ENCODE results near the gene TXNDC16.
"Not testable (repeated sequence)": the region's sequence is repeated elsewhere in the genome, so short reads cannot be mapped to it uniquely, and the experiment has no call there.

The TXNDC16 gene

DNA sequence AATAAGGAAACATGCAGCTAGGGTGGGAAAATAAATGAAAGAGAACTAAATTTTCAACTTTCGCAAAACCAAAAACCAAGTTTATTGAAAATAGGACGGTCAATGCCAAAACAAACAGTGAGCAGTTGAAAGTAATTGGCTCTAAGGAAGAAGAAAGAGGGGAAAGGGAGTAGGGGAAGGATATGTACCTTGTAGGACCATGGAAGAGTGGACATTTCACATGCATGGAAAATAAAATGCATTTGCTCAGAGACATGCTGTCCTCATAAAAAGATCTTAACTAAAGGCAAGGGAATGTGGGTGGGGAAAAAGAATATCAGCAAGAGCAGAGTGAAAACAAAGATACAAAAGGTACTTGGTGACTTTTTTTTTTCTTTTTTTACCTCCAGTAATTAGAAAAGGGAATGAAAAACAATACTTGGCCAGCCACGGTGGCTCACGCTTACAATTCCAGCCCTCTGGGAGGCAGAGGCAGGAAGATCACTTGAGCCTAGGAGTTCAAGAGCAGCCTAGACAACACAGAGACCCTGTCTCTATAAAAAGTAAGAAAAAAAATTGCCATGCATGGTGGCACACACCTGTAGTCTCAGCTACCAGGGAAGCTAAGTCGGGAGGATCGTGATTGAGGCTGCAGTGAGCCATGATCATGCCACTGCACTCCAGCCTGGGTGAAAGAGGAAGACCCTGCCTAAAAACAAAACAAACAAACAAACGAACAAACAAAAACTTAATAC, 6.6 kb downstream of the TXNDC16 start:
- DNase-seq (ENCODE audit: low read depth) = no peak

- no peak for DNase-seq (ENCODE audit: low read depth)
Observed at GRCh38 chr14:52538623-52539022, 13.7 kb downstream of the TXNDC16 start.

GRCh38 chr14:52536269-52536668, 16.0 kb downstream of the TXNDC16 start:
- no peak for DNase-seq (ENCODE audit: low read depth)

- DNase-seq (ENCODE audit: low read depth) = no peak
Observed at GRCh38 chr14:52531481-52531880, 20.8 kb downstream of the TXNDC16 start.

GRCh38 chr14:52527052-52527451, 25.3 kb downstream of the TXNDC16 start:
- DNase-seq (ENCODE audit: low read depth) = no peak

DNA sequence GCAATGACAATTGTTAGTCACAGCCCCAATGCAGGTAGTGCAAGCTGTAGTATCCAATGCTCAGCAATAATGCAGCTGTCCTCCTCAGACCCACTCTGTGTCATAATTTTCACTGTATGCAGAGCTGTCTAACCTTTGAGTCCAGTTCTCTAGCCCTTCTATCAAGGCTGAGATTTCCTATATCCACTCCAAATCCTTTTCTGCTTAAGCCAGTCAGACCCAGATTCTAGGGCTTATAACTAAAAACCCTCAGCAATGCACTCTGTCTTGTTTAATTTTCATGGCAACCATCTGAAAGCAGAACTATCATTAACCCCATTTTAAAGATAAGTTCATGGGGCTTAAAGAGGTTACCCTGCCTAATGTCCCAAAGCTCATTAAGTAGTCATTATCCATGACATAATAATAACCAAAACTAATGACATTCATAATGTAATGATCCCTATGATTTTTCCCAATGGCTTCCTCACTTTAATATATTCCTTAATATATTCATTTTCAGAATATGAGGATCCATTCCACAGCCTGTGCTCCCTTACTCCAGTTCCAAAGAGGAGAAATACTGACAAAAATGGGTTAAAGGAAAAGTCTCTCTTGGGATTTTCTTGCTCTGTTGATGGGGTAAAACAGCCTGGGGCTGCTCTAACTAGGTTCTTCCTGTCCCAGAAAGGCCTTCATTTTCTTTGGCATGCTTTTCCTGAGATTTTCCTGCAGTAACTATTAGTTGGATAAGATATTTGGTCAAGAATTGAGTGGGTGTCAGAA, 29.5 kb downstream of the TXNDC16 start:
- no peak for DNase-seq (ENCODE audit: low read depth)

DNA sequence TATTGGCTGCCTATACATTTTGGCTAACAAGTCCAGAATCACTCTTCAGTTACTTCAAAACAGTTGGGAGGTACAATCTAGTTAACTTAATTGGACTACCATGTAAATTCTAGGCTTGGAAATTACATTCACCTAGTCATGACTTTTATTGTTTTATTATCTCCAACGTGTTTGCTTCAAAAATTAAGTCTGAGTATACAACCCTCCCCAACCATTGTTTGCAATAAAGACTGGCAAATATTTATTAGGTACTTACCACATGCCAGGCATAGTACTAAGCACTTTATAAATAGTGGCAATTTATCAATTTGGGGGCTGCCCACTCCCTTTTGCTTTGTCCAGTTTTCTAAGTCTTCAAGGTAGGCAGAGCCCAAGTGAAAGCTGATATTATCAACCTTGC, 30.3 kb downstream of the TXNDC16 start:
- no peak for DNase-seq (ENCODE audit: low read depth)

- no peak for DNase-seq (ENCODE audit: low read depth)
Observed at GRCh38 chr14:52514046-52514811, 38.1 kb downstream of the TXNDC16 start.

DNA sequence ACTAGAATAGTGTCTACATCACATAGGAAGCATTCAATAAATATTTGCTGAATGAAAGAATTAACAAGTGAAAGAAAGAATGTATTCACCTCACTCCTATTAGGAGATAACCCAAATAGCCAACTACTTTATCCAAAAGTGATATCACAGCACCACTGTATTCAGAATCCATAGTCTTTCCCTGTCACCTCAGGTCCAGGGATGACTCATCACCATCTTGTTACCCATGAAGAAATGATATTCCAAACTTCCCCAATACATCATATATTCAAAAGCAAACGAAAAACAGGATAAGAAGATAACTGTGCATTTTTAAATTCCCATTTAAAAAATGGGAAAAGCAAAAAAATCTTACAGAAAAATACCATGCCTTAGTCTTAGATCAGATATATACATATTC, 39.1 kb downstream of the TXNDC16 start:
- no peak for DNase-seq (ENCODE audit: low read depth)

DNA sequence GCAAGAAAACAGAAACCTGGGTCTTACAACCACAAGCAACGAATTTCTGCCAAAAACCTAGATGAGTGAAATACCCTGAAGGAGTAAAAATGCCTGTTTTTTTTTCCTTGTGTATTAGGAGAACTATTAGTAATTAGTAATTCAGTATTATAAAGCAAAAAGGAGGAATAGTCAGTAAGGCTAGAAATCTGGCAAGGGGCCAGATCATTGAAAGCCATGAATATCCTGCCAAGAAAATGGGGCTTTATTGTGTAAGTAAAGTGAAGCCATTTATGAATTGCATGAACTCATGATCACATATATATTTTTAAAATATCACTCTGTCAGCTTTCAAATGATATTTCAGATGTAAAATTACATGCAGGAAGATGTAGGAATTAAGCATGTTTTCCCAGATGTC, 57.9 kb downstream of the TXNDC16 start:
- DNase-seq (ENCODE audit: low read depth) = peak; percentile 10

DNA sequence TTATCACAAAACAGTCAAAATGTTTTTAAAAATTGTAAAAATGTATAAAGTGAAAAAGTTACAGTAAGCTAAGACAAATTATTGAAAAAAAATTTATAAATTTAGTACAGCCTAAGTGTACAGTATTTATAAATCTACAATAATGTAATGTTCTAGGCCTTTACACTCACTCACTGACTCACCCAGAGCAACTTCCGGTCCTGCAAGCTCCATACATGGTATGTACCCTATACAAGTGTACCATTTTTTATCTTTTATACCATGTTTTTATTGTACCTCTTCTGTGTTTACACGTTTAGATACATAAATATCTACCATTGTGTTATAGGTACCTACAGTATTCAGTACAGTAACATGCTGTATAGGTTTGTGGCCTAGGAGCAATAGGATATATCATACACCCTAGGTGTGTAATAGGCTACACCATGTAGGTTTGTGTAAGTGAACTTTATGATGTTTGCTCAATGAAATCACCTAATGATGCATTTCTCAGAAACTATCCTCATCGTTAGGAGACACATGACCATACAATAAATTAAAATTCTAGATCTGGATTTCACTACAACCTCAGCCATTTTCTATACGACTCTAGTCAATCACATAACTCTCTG, 66.8 kb downstream of the TXNDC16 start:
- DNase-seq (ENCODE audit: low read depth) = no peak

GRCh38 chr14:52481864-52482263, 70.4 kb downstream of the TXNDC16 start:
- no peak for DNase-seq (ENCODE audit: low read depth)

DNA sequence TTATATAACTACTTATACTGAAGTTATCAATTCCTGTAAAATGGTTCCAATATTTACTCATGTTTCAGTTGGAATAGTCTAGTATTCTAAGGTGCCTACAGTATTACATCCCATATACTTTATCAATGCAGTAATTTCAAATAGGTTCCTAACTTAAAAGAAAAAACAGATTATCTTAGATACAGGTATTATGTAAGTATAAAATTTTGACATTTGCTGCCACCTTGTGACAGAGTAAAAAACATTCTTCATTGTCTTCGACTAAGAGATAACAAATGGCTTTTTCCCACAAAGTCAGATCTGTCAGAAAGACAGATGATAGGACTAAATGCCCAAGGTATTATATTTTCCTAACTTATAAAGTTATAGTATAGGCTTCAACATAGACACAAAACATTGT, 78.7 kb downstream of the TXNDC16 start:
- peak; percentile 55 for DNase-seq (ENCODE audit: low read depth)

- DNase-seq (ENCODE audit: low read depth) = no peak
Observed at GRCh38 chr14:52472728-52473127, 79.6 kb downstream of the TXNDC16 start.

- not testable (repeated sequence) for DNase-seq (ENCODE audit: low read depth)
Observed at GRCh38 chr14:52472251-52472650, 80.1 kb downstream of the TXNDC16 start.

DNA sequence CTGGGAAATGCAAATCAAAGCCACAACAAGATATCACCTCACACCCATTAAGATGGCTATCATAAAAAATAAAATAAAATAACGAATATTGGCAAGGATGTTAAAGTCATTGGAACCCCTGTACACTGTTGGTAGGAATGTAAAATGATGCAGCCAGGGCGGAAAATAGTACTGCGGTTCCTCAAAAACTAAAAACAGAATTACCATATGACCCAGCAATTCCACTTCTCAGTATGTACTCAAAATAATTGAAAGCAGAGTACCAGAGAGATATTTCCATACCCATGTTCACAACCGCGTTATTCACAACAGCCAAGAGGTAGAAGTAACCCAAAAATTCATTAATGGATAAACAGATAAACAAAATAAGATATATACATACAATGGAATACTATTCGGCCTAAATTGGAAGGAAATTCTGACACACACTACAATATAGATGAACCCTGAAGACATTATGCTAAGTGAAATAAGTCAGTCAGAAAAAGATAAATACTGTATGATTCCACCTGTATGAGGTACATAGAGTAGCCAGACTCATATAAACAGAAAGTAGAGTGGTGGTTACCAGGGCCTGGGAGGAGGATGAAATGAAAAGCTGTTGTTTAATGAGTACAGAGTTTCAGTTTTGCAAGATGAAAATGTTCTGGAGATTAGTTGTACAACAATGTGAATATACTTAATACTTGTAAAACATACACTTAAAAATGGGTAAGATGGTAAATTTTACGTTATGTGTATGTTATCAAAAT, 84.6 kb downstream of the TXNDC16 start:
- DNase-seq (ENCODE audit: low read depth) = no peak

DNA sequence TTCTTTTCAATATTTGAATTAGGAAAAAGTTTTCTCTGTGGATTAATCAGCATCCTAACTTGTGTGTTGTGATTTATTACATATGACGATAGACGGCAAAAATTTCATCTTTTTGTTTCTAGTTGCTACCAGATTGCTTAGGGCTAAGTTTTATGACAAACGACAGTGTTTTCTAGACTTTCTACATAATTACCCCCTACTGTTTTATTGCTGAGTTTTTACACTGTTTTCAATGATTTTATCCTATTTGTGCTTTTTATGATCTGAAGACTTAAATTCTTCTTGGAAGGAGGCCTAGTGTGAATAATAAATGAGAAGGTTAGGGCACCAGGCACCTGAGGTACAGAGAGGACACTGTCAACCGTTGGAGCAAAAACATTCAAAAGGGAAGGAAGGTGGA, 88.1 kb downstream of the TXNDC16 start:
- DNase-seq (ENCODE audit: low read depth) = no peak

GRCh38 chr14:52463375-52463774, 88.9 kb downstream of the TXNDC16 start:
- no peak for DNase-seq (ENCODE audit: low read depth)

DNA sequence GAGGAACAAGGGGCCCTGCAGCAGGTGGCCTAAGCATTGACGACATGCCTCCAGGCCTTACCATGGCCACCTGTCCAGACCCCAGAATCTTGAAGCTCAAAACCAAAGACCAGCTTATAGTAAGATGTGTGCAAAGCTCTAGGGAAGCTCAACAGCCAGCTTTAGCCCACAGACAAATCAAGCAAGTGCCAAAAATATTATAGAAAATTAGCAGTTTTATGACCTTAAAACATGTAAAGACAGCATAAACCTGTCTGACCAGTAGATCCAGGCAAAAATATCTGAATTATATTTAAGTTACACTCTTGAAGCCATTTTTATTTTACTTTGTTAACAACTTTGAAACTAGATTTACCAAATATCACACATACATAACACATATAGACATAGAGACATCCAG, 90.6 kb downstream of the TXNDC16 start:
- no peak for DNase-seq (ENCODE audit: low read depth)

- DNase-seq (ENCODE audit: low read depth) = peak; percentile 84
Observed at GRCh38 chr14:52458721-52459085, 93.6 kb downstream of the TXNDC16 start.

- no peak for DNase-seq (ENCODE audit: low read depth)
Observed at GRCh38 chr14:52457411-52457810, 94.9 kb downstream of the TXNDC16 start.

Data from iris pigment epithelial cell (primary cell).